IMR-90 (cell line): ENCODE measurements around the gene TBC1D9B. TPM values are rescaled to one million over a fixed set of nuclear protein-coding genes. Genes with fewer than 3 reads are reported as not detected.

Source experiments
- ATAC-seq: fragments of 200-7000 bp; cut with Tn5 transposase; 2 replicates; pipeline ENCODE4 v1.9.1; 2020; ENCODE audit warnings: low read depth, mild to moderate bottlenecking, moderate library complexity
- BruUV-seq: library from RNA; stranded (reverse); fragments of 400-500 nt; replicated peaks from 2 replicates; lab custom pipeline; 2021; lab: Mats Ljungman, UMichigan
- CTCF ChIA-PET: fragments of 300-600 bp; formaldehyde crosslinking; extraction: SDS; loops from one replicate; lab custom pipeline; 2021; ENCODE audit warnings: antibody characterized with exemption; lab: Yijun Ruan, JAX
- POLR2A ChIA-PET: fragments of 300-600 bp; sonication (Branson Sonifier 250); formaldehyde crosslinking; loops from one replicate; lab custom pipeline; 2022; ENCODE audit warnings: antibody characterized with exemption; ENCODE audit not compliant: unreplicated experiment; lab: Charles Lee
- DNase-seq: peaks from one replicate; pipeline ENCODE4 v3.0.0; 2013
- H2AFZ ChIP-seq: replicated peaks from 2 replicates; pipeline ENCODE3; 2013; ENCODE audit warnings: low read length, mild to moderate bottlenecking; ENCODE audit not compliant: poor library complexity
- H2AK5ac ChIP-seq: 2 replicates; pipeline ENCODE4 v1.6.1; 2013; ENCODE audit warnings: low read depth, low read length, inconsistent platforms
- H2AK9ac ChIP-seq: replicated peaks from 2 replicates; pipeline ENCODE3; 2013; ENCODE audit warnings: mild to moderate bottlenecking, low read depth, low read length, moderate library complexity; ENCODE audit not compliant: poor library complexity
- H2BK120ac ChIP-seq: 2 replicates; pipeline ENCODE4 v1.6.1; 2013; ENCODE audit warnings: low read depth, low read length, inconsistent platforms
- H2BK15ac ChIP-seq: 3 replicates; pipeline ENCODE4 v1.6.1; 2013; ENCODE audit warnings: low read depth, low read length, inconsistent platforms
- H2BK20ac ChIP-seq: 2 replicates; pipeline ENCODE4 v1.6.1; 2013; ENCODE audit warnings: low read depth, mild to moderate bottlenecking, inconsistent platforms, low read length, moderate library complexity
- H2BK5ac ChIP-seq: 2 replicates; pipeline ENCODE4 v1.6.1; 2013; ENCODE audit warnings: mild to moderate bottlenecking, low read depth, low read length, inconsistent platforms; ENCODE audit not compliant: poor library complexity, severe bottlenecking
- H3K14ac ChIP-seq: replicated peaks from 2 replicates; pipeline ENCODE4 v1.6.1; 2013; ENCODE audit warnings: low read depth, low read length, inconsistent platforms
- H3K18ac ChIP-seq: 2 replicates; pipeline ENCODE4 v1.6.1; 2013; ENCODE audit warnings: low read depth, low read length, control low read depth
- H3K23ac ChIP-seq: 2 replicates; pipeline ENCODE4 v1.6.1; 2013; ENCODE audit warnings: low read depth, low read length, inconsistent platforms
- H3K27ac ChIP-seq: 2 replicates; pipeline ENCODE4 v1.5.1; 2013; ENCODE audit warnings: mild to moderate bottlenecking, control low read depth, low read length; ENCODE audit not compliant: insufficient read depth
- H3K27me3 ChIP-seq: 2 replicates; pipeline ENCODE4 v1.6.1; 2013; ENCODE audit warnings: low read length; ENCODE audit not compliant: control insufficient read depth, insufficient read depth
- H3K36me3 ChIP-seq: 2 replicates; pipeline ENCODE4 v1.6.1; 2013; ENCODE audit warnings: low read length, mixed read lengths; ENCODE audit not compliant: control insufficient read depth, insufficient read depth
- H3K4ac ChIP-seq: 2 replicates; pipeline ENCODE4 v1.6.1; 2013; ENCODE audit warnings: low read depth, low read length, inconsistent platforms
- H3K4me1 ChIP-seq: 2 replicates; pipeline ENCODE4 v1.6.1; 2013; ENCODE audit warnings: low read length, mixed read lengths; ENCODE audit not compliant: control insufficient read depth, insufficient read depth
- H3K4me2 ChIP-seq: 2 replicates; pipeline ENCODE4 v1.6.1; 2013; ENCODE audit warnings: low read depth, mild to moderate bottlenecking, control low read depth, low read length, moderate library complexity
- H3K4me3 ChIP-seq: 2 replicates; pipeline ENCODE4 v1.5.1; 2013; ENCODE audit warnings: low read depth, mild to moderate bottlenecking, control low read depth, low read length, moderate library complexity; ENCODE audit not compliant: insufficient read depth
- H3K56ac ChIP-seq: 2 replicates; pipeline ENCODE4 v1.6.1; 2013; ENCODE audit warnings: low read length, inconsistent platforms; ENCODE audit not compliant: insufficient read depth; ENCODE audit errors: extremely low read depth
- H3K79me1 ChIP-seq, 2 experiments: 2 replicates each; pipeline ENCODE4 v1.6.1; 2013; ENCODE audit warnings: low read length in 2 of 2, inconsistent platforms in 1 of 2, low read depth in 1 of 2
- H3K9ac ChIP-seq: 2 replicates; pipeline ENCODE4 v1.6.1; 2013; ENCODE audit warnings: low read depth, low read length, control low read depth
- H3K9me1 ChIP-seq: 2 replicates; pipeline ENCODE4 v1.6.1; 2013; ENCODE audit warnings: low read length, inconsistent platforms; ENCODE audit not compliant: insufficient read depth
- H3K9me3 ChIP-seq: 2 replicates; pipeline ENCODE4 v1.6.1; 2013; ENCODE audit warnings: low read length; ENCODE audit not compliant: control insufficient read depth, insufficient read depth
- H4K20me1 ChIP-seq: 2 replicates; pipeline ENCODE4 v1.6.1; 2013; ENCODE audit warnings: low read length, inconsistent platforms; ENCODE audit not compliant: insufficient read depth
- H4K5ac ChIP-seq: 2 replicates; pipeline ENCODE4 v1.6.1; 2013; ENCODE audit warnings: mild to moderate bottlenecking, low read depth, low read length, control low read depth
- H4K8ac ChIP-seq, 2 experiments: 2 replicates each; pipeline ENCODE4 v1.6.1; 2013; ENCODE audit warnings: low read depth in 2 of 2, low read length in 2 of 2, control low read depth in 1 of 2, inconsistent platforms in 1 of 2
- H4K91ac ChIP-seq: 2 replicates; pipeline ENCODE4 v1.6.1; 2013; ENCODE audit warnings: low read depth, low read length, inconsistent platforms; ENCODE audit not compliant: insufficient read depth
- BHLHE40 ChIP-seq: fragments of 150-350 bp; IDR thresholded peaks from 2 replicates; pipeline ENCODE4 v1.6.1; 2016; ENCODE audit warnings: mild to moderate bottlenecking, low read depth, low read length
- CEBPB ChIP-seq: IDR thresholded peaks from 2 replicates; pipeline ENCODE4 v1.6.1; 2012; ENCODE audit warnings: low read depth, low read length, improper control_type of control experiment
- CHD1 ChIP-seq: IDR thresholded peaks from 2 replicates; pipeline ENCODE4 v1.6.1; 2012; ENCODE audit warnings: low read depth, low read length, improper control_type of control experiment
- NFE2L2 ChIP-seq: fragments of 150-350 bp; IDR thresholded peaks from 2 replicates; pipeline ENCODE4 v1.6.1; 2016; ENCODE audit warnings: low read depth, mild to moderate bottlenecking, low read length
- WGBS, 2 experiments: methylation state at CpG; one replicate each; pipeline versions ENCODE4 v1.1.5 to v1.1.7; 2013; ENCODE audit warnings: missing lambda C conversion rate in 2 of 2; ENCODE audit not compliant: insufficient read length in 1 of 2; ENCODE audit errors: extremely low coverage in 2 of 2; 5-methylcytosine and 5-hydroxymethylcytosine counted together
- dilution Hi-C: fragments of 300-500 bp; cut with HindIII; formaldehyde crosslinking; loops from one replicate; pipeline ENCODE4 v1.14.3; 2018; ENCODE audit warnings: low sequenced_read_pairs; ENCODE audit not compliant: unreplicated experiment
- in situ Hi-C: fragments of 300-500 bp; cut with MboI; formaldehyde crosslinking; loops from 3 replicates; pipeline ENCODE4 v1.14.3; 2019; ENCODE audit warnings: low sequenced_read_pairs, inconsistent platforms, mixed read lengths
- intact Hi-C: fragments of 100-400 bp; cut with micrococcal nuclease; formaldehyde crosslinking; loops from 2 replicates; pipeline ENCODE4 v1.10.0; 2022
- polyA plus RNA-seq, 3 experiments: library from polyadenylated mRNA; depleted of rRNA; stranded (reverse); fragments of >200 nt; gene quantifications; 2 replicates each; pipeline ENCODE4 v1.2.3, GENCODE V29; 2012; ENCODE audit warnings: low replicate concordance in 1 of 3
- total RNA-seq: library from RNA; depleted of rRNA; stranded (reverse); fragments of >200 nt; gene quantifications from 2 replicates; pipeline ENCODE4 v1.2.3, GENCODE V29; 2012

The TBC1D9B gene
- total and polyA plus RNA-seq, 2 of the 4 experiments (the other 2 are of a cell fraction) = 58.6 to 78.1 TPM

- H4K5ac ChIP-seq = no peak overlapping the region
- H2BK120ac ChIP-seq = no peak overlapping the region
- no peak overlapping the region for H3K18ac ChIP-seq
- H2BK5ac ChIP-seq = no peak overlapping the region
- no peak overlapping the region for H3K9ac ChIP-seq
- CTCF ChIA-PET = no interaction called here
- no peak for ATAC-seq
- H3K27me3 ChIP-seq = no peaks in the 10 kb centered on the region
- no peak for TF ChIP-seq CEBPB
- no peak for TF ChIP-seq BHLHE40
- TF ChIP-seq CHD1 = no peak
- no peak for TF ChIP-seq NFE2L2
- no peak overlapping the region for H3K14ac ChIP-seq
- H3K23ac ChIP-seq = no peak overlapping the region
- H2AK9ac ChIP-seq = no peak overlapping the region
- H3K4me3 ChIP-seq = no peak overlapping the region
- H4K8ac ChIP-seq = no peak overlapping the region
- H4K20me1 ChIP-seq = no peaks in the 10 kb centered on the region; the same call in 1 of the 2 replicates
- in situ Hi-C loops (no loop called here), intact Hi-C loops (no loop called here), dilution Hi-C loops (no loop called here)
- no peak overlapping the region for H2BK15ac ChIP-seq
- H2AK5ac ChIP-seq = no peak overlapping the region
- no TSS peak for BruUV-seq
- H3K4ac ChIP-seq = no peak overlapping the region
- POLR2A ChIA-PET = no interaction called here
- H3K79me1 ChIP-seq = peaks cover 9 to 19% of the 10 kb centered on the region in 2 experiments
- no peak overlapping the region for H3K56ac ChIP-seq
- no peak overlapping the region for H2BK20ac ChIP-seq
- H3K36me3 ChIP-seq = peaks cover 32% of the 10 kb centered on the region
- DNase-seq = no peak
- H3K27ac ChIP-seq = no peak overlapping the region
- no peak overlapping the region for H2AFZ ChIP-seq
- WGBS, 2 experiments = no CpG with 5 or more reads among the region's 8 CpGs
- H3K9me3 ChIP-seq = no peaks in the 10 kb centered on the region
- no peaks in the 10 kb centered on the region for H3K4me1 ChIP-seq
- H3K4me2 ChIP-seq = no peak overlapping the region
- no peak overlapping the region for H4K91ac ChIP-seq
- peaks cover 3% of the 10 kb centered on the region; the same call in 1 of the 2 replicates for H3K9me1 ChIP-seq
Measured at GRCh38 chr5:179852993-179853547, 54.6 kb downstream of the TBC1D9B start.
